Islet of Langerhans (tissue), 1 donor: ENCODE measurements around the gene BRPF3.

Source experiments
- FAIRE-seq: peaks from one replicate; lab custom pipeline; 2011; peaks lifted over from hg19 to GRCh38; lab: Jason Lieb, UNC

Gene BRPF3

GRCh38 chr6:36196113-36196879 lies at the start of gene BRPF3:
BRPF3 (plus strand) TSS chr6:36196744; CDS start chr6:36200323, 3,579 bp downstream.
- no peak for FAIRE-seq

DNA sequence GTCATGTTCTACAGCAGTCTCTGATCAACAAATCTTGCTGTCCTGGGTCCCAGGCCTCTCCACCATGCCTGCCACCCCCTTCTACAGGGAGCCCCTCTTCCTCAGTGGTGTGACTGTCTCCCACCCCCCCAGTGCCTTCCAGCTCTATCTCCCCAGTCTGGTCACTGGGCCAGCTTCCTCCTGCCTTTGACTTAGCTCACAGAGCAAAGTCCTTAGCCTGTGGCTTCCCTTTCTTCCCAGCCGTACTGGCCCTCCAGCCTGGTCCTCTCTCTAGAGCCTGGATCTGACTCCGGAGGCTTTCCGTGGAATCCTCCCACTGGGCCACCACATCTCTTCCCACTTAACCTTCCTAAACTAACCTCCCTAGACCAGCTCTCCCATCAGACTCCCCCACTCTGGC lies 49.2 kb upstream of the BRPF3 start:
- FAIRE-seq = no peak

GRCh38 chr6:36149476-36149875 lies 47.1 kb upstream of the BRPF3 start:
- no peak for FAIRE-seq

DNA sequence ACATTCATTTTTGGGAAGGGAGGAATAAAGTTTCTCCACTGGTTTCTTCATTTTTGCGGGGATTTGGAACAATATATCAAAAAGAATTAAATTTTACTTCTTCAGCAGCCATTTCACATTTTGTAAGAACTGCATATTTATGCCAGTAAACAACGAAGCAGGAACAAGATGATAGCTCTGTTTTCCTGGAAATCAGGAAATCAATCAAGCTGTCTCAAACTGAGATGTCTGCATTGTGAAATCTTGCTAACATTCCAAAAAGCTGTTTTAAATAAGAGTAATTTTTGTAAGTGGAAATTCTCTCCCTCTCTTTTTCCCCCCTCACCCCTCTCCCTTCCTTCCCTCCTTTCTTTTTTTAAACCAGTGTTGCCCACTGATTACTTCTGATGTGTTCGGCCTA lies 46.3 kb upstream of the BRPF3 start:
- no peak for FAIRE-seq

GRCh38 chr6:36154286-36154685 lies 42.3 kb upstream of the BRPF3 start:
- no peak for FAIRE-seq

- no peak for FAIRE-seq
These were observed 40.9 kb upstream of the BRPF3 start for GRCh38 chr6:36155662-36156061.

DNA sequence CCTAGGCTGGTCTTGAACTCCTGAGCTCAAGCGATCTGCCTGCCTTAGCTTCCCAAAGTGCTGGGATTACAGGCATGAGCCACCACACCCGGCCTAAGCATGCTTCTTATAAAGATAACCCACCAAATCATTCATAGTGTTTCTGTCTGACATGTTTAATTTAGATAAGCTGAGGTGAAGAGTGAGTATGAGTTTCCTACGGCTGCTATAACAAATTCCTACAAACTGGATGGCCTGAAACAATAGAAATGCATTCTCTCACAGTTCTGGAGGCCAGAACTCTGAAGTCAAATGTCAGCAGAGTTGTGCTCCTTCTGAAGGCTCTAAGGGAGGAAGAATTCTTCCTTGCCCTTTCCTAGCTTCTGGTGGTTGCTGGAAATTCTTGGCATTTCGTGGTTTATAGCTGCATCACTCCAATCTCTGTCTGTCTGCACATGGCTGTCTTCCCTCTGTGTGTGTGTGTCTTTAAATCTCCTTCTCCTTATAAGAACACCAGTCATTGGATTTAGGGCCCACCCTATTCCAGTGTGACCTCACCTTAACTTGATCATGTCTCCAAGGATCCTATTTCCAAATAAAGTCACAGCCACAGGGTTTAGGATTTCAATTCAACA lies 36.3 kb upstream of the BRPF3 start:
- no peak for FAIRE-seq

DNA sequence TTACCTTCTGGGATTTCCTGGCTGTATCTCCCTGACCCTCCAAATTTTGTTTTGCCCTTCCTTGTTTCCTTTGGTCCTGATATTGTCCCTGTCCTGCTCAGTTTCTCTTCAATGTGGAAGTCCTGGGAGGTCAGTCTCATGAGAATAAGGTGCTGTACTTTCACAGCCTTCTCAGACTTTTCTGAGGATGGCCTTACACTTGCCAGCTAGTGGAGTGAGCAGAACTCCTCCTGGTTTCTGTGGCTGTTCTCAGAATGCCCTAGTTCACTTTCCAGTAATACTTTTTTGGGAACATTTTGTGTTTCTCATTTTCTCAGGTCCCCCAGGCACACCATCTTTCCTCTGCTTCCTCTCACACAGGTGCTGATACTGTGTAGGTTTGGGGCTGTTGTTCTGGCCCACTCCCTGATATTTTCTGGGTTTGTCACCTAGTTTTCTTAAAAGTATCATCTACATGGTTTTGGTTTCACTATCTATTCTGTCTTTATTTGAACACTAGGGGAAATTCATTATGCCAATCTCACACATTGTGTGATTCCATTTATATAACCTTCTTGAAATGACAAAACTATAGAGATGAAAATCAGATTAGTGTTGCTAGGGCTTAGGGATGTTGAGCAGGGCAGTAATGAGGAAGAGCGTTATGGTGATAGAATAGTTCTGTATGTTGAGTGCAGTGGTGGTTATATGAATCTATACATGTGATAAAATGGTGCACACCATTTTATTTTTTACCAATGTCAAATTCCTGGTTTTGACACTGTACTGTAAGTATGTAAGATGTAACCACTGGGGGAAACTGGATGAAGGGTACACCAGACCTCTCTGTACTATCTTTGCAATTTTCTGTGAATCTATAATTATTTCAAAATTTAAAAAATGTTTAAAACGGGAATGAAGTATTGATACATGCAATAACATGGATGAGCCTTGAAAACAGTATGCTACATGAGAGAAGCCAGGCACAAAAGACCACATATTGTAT lies 27.2 kb upstream of the BRPF3 start:
- no peak for FAIRE-seq

DNA sequence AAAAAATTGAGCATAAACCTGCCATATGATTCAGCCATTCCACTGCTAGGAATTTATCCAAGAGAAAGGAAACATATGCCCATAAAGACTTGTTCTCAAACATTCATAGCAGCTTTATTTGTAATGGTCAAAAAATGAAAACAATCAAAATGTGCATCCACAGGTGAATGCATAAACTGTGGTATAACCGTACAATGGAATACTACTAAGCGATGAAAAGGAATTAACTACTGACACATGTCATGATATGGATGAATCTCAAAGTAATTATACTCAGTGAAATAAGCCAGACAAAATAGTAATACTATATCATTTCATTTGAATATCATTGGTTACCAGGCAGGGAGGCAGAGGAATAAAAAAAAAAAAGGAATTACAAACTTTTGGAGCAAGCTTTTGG lies 25.8 kb upstream of the BRPF3 start:
- FAIRE-seq = no peak

GRCh38 chr6:36171573-36171972 lies 25.0 kb upstream of the BRPF3 start:
- FAIRE-seq = no peak

- no peak for FAIRE-seq
These were observed 19.4 kb upstream of the BRPF3 start for GRCh38 chr6:36177166-36177565.

GRCh38 chr6:36178544-36178943 lies 18.0 kb upstream of the BRPF3 start:
- no peak for FAIRE-seq

DNA sequence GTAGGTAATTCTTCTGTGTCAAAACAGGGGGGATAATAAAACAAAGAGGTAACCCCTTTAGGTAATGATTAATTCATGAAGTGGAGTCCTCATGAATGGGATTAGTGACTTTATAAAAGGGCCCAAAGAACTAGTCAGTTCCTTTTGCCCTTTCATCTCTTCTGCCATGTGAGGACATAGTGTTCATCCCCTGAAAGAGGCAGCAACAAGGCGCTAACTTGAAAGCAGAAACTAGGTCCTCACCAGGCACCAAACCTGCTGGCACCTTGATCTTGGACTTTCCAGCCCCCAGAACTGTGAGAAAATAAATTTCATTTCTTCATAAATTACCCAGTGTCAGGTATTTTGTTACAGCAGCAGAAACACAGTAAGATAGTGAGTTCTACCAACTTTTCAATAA lies 16.4 kb upstream of the BRPF3 start:
- no peak for FAIRE-seq

DNA sequence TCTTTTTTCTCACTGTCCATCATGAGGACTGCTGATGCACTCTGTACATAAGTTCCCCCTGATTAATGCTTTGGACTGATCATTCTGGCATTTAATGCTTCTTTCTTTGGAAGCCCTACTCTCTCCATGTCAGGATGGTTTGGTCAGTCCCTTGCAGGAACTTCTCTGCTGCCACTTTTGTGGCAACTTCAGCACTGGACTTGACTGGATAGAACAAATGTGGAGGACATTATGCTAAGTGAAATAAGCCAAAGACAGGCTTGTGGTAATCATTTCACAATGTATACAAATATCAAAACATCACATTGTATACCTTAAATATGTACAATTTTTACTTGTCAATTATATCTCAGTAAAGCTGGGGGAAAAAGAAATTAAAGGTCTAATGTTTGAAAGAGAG lies 12.2 kb upstream of the BRPF3 start:
- FAIRE-seq = no peak

DNA sequence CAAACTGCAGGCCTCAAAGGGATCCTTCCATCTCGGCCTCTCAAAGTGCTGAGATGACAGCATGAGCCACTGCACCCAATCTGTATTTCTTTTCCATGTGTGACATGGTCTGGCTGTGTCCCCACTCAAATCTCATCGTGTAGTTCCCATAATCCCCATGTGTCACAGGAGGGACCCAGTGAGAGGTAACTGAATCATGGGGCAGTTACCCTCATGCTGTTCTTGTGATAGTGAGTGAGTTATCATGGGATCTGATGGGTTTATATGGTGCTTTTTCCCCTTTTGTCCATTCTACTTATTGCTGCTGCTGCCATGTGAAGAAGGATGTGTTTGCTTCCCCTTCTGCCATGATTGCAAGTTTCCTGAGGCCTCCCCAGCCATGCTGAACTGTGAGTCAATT lies 10.3 kb upstream of the BRPF3 start:
- FAIRE-seq = no peak

DNA sequence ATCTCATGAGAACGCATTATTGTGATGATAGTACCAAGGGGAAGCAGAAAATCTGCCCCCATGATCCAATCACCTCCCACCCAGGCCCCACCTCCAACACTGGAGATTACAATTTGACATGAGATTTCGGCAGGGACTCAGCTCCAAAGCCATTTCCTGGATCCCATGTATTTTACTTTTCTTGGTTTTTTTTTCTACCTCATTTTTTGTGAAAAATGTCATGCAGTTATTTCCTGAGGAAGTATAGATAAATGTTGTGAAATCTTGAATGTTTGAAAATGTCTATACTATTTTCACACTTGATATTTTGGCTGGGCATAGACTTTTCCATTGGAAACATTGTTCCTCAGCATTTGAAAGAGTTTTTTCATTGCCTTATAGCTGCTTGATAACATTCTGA lies 9.1 kb upstream of the BRPF3 start:
- no peak for FAIRE-seq

GRCh38 chr6:36195471-36196112 lies 952 bp upstream of the BRPF3 start:
- FAIRE-seq = no peak

GRCh38 chr6:36196880-36197548 lies 470 bp downstream of the BRPF3 start:
- no peak for FAIRE-seq

DNA sequence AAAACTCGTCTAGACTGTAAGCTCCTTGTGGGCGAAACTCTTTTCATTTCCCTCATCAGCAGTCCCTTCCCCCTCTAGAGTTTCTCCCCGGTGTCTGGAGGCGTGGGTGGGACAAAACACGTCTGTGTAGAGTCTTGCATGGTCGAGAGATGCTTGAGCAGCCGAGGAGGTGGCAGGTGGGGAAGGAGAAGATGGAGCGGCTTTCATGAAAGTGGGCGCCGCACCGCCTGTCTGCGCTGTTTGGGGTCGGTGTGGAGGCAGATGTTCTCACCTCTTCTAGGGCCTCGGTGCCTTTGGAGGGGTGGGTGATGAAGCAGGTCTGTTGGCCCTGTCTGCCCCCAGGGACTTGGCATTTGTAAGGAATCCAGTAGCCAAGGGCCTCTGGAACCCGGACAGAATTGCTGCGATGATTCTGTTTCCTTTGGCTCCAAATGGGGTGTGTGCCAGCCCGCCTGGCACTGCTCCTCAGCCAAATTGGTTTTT lies 1.2 kb downstream of the BRPF3 start:
- no peak for FAIRE-seq

DNA sequence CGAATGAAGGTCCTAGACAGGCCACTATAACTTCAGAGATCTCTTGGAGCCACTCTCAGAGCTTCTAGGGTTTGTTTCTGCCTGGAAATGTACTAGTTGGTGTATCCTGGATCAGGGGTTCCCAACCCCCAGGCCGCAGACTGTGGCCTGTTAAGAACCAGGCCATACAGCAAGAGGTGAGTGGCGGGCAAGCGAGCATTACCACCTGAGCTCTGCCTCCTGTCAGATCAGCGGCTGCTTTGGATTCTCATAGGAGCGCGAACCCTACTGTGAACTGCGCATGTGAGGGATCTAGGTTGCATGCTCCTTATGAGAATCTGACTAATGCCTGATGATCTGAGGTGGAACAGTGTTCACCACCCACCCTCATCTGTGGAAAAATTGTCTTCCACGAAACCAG lies 2.4 kb downstream of the BRPF3 start:
- no peak for FAIRE-seq

DNA sequence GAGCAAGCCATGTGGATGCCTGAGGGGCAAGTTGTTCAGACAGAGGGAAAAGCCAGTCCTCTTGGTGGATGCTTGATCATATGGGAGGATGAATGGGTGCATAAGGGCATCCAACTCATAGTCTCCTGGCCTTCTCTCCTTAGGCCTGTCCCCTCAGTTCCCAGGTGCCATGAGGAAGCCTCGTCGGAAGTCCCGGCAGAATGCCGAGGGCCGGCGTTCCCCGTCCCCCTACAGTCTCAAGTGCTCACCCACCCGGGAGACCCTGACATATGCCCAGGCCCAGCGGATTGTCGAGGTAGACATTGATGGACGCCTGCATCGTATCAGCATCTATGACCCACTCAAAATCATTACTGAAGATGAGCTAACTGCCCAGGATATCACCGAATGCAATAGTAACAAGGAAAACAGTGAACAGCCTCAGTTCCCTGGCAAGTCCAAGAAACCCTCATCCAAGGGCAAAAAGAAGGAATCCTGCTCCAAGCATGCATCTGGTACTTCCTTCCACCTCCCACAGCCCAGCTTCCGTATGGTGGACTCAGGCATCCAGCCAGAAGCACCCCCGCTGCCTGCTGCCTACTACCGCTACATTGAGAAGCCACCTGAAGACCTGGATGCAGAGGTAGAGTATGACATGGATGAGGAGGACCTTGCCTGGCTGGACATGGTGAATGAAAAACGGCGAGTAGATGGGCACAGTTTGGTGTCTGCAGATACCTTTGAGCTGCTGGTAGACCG lies 3.8 kb downstream of the BRPF3 start:
- FAIRE-seq = no peak
